Cardiac muscle cell (in vitro differentiated cells and primary cell): ENCODE results near the gene SAMMSON. TPM values are rescaled to one million over a fixed set of nuclear protein-coding genes. Genes with fewer than 3 reads are reported as not detected.

Experiments used
- DNase-seq, 2 donors: peaks; one replicate each; pipeline versions ENCODE4 v3.0.0 to v3.0.0-alpha.2; 2010 to 2017; ENCODE audit warnings: low read depth in 1 of 2, low spot score in 1 of 2
- H3K27ac ChIP-seq: fragments of 200-600 bp; sonication (generic); 2 replicates; pipeline ENCODE4 v1.5.1; 2016
- H3K27me3 ChIP-seq: fragments of 200-600 bp; sonication (generic); 2 replicates; pipeline ENCODE4 v1.6.0; 2016; ENCODE audit warnings: control low read depth
- H3K36me3 ChIP-seq: fragments of 200-600 bp; sonication (generic); 2 replicates; pipeline ENCODE4 v1.5.1; 2016; ENCODE audit warnings: control low read depth
- H3K4me1 ChIP-seq: fragments of 200-600 bp; sonication (generic); 2 replicates; pipeline ENCODE4 v1.8.1; 2017; ENCODE audit warnings: low read depth, mild to moderate bottlenecking, mixed run types
- H3K4me3 ChIP-seq: fragments of 200-600 bp; sonication (generic); 2 replicates; pipeline ENCODE4 v1.5.1; 2016; ENCODE audit warnings: mild to moderate bottlenecking
- H3K9me3 ChIP-seq: fragments of 200-600 bp; sonication (generic); 2 replicates; pipeline ENCODE4 v1.5.1; 2017; ENCODE audit warnings: low read depth, mild to moderate bottlenecking, control low read depth
- polyA plus RNA-seq: library from polyadenylated mRNA; unstranded; fragments of >200 nt; fragmentation: Nextera tagmentation; extraction: Ambion mirVana; gene quantifications from 2 replicates; pipeline ENCODE4 v1.2.1, GENCODE V29; 2016
- total RNA-seq: library from RNA; depleted of rRNA; stranded (reverse); fragments of >200 nt; gene quantifications from 2 replicates; pipeline ENCODE4 v1.2.3, GENCODE V29; 2016
- TF ChIP-seq, protein P1 (sequence below): IDR thresholded peaks from 2 replicates; pipeline ENCODE4 v1.5.1; 2012; ENCODE audit warnings: low read depth, mild to moderate bottlenecking, low read length

SAMMSON gene
- total and polyA plus RNA-seq, 2 experiments from 2014 or later: 0.06 TPM; not detected in 1

GRCh38 chr3:70057426-70057825, 57.9 kb downstream of the SAMMSON start:
- no peaks in the 10 kb centered on the region for H3K4me1 ChIP-seq
- H3K9me3 ChIP-seq: no peaks in the 10 kb centered on the region
- H3K4me3 ChIP-seq: no peak overlapping the region
- no peak overlapping the region for H3K27ac ChIP-seq
- H3K36me3 ChIP-seq: no peaks in the 10 kb centered on the region
- H3K27me3 ChIP-seq: no peaks in the 10 kb centered on the region
- TF ChIP-seq, protein P1, sequence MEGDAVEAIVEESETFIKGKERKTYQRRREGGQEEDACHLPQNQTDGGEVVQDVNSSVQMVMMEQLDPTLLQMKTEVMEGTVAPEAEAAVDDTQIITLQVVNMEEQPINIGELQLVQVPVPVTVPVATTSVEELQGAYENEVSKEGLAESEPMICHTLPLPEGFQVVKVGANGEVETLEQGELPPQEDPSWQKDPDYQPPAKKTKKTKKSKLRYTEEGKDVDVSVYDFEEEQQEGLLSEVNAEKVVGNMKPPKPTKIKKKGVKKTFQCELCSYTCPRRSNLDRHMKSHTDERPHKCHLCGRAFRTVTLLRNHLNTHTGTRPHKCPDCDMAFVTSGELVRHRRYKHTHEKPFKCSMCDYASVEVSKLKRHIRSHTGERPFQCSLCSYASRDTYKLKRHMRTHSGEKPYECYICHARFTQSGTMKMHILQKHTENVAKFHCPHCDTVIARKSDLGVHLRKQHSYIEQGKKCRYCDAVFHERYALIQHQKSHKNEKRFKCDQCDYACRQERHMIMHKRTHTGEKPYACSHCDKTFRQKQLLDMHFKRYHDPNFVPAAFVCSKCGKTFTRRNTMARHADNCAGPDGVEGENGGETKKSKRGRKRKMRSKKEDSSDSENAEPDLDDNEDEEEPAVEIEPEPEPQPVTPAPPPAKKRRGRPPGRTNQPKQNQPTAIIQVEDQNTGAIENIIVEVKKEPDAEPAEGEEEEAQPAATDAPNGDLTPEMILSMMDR: no peak
- DNase-seq: no peak

DNA sequence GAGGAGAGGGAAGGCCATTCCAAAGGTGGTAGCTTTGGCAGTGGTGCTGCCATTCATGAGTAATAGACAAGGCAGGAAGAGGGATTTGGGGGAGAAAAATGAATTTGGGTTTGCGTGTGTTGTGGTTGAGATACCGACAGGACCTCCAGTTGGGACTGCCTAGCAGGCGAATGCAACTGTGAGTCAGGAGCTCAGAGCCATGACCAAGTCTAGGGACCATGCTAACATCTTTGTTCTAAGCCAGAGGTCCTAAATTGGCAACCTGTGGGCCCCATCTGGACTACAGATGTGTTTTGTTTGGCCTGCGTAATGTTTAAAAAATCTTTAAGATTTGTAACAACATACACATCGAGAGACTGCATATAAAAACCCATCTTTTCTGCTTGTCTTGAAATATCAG, 61.6 kb downstream of the SAMMSON start:
- Histone ChIP-seq H3K27ac (no peak overlapping the region), H3K9me3 (no peaks in the 10 kb centered on the region), H3K4me1 (no peaks in the 10 kb centered on the region), H3K4me3 (no peak overlapping the region), H3K27me3 (no peaks in the 10 kb centered on the region), H3K36me3 (no peaks in the 10 kb centered on the region)
- TF ChIP-seq, protein P1: no peak
- DNase-seq: no peak

DNA sequence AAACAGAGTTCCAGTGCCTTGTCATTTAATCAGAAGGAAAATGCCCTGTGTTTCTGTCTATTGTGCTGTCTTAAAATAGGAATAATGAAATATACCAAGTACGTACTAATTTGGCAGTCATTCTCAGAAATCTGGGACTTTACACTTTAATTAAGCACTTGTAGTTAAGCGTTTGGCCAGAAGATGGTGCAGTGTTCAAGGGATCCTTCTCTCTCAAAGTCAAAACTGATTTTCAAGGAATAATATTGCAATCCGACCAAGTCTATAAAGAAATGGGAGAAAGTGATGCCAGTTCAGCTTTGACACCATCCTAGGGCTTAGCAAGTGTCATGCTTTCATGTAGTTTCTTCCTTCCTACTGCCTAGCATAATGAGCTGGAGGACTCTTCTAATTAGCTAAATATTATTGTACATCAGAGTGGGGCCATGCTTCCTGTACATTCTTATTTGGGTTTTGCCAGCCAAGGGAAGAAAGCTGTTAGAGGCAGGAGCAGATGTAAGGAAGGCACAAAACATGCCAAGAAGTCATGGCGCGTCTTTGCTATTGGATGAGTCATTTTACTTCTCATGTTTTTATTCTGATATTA, 64.8 kb downstream of the SAMMSON start:
- DNase-seq: peak; percentile 51 to 62
- H3K27ac ChIP-seq: no peak overlapping the region
- H3K9me3 ChIP-seq: no peaks in the 10 kb centered on the region
- TF ChIP-seq, protein P1: peak; percentile 60
- H3K4me3 ChIP-seq: no peak overlapping the region
- no peaks in the 10 kb centered on the region for H3K27me3 ChIP-seq
- no peaks in the 10 kb centered on the region for H3K4me1 ChIP-seq
- H3K36me3 ChIP-seq: no peaks in the 10 kb centered on the region

- H3K4me1 ChIP-seq: no peaks in the 10 kb centered on the region
- no peaks in the 10 kb centered on the region for H3K9me3 ChIP-seq
- no peak overlapping the region for H3K4me3 ChIP-seq
- no peaks in the 10 kb centered on the region for H3K36me3 ChIP-seq
- TF ChIP-seq, protein P1: peak; percentile 10
- no peak overlapping the region for H3K27ac ChIP-seq
- peak in 1 of 2 donors; percentile 43 for DNase-seq
- H3K27me3 ChIP-seq: no peaks in the 10 kb centered on the region
Observed at GRCh38 chr3:70065696-70066253, 66.2 kb downstream of the SAMMSON start.

- peak in 1 of 2 donors; percentile 58 for DNase-seq
- Histone ChIP-seq H3K9me3 (no peaks in the 10 kb centered on the region), H3K4me1 (peaks cover 12% of the 10 kb centered on the region), H3K36me3 (no peaks in the 10 kb centered on the region), H3K27me3 (no peaks in the 10 kb centered on the region), H3K4me3 (no peak overlapping the region), H3K27ac (no peak overlapping the region)
- TF ChIP-seq, protein P1: no peak
Observed at GRCh38 chr3:70067860-70068521, 68.5 kb downstream of the SAMMSON start.
